ENCODE data around the gene LNX1.

- TF ChIP-seq CTCF (IDR thresholded peaks at IDR 0.05) (no peak), POLR2A (IDR thresholded peaks at IDR 0.05) (no peak)
These were observed 81.0 kb downstream of the LNX1 start for GRCh38 chr4:53510321-53510720.
